ENCODE results near the gene PPP1CB. TPM values are rescaled to one million over a fixed set of nuclear protein-coding genes. Genes with fewer than 3 reads are reported as not detected.

Gene PPP1CB
- total and polyA plus RNA-seq, 10 of the 15 experiments (the other 5 are each of a cell fraction or from before 2014, with no cell fraction given): 37.5 to 176 (median 84.9) TPM

GRCh38 chr2:28751252-28751955 lies at the start of gene PPP1CB (continued):
- TF ChIP-seq NRF1 (conservative IDR thresholded peaks at IDR 0.05; ENCODE audit: low read depth, low read length) (peak; percentile 93), PKNOX1 (IDR thresholded peaks at IDR 0.05) (peak; percentile 27; the same call in 1 of the 2 replicates), ATF7 (IDR thresholded peaks at IDR 0.05; ENCODE audit: low read depth) (no peak), RBBP5 (conservative IDR thresholded peaks at IDR 0.05) (no peak), HDAC6 (IDR thresholded peaks at IDR 0.05; ENCODE audit: unreplicated experiment) (peak; percentile 54), ZNF274 (IDR thresholded peaks at IDR 0.05; ENCODE audit: insufficient read depth, insufficient read length) (no peak), EP300 (IDR thresholded peaks at IDR 0.05; ENCODE audit: borderline replicate concordance in 1 of 2, control insufficient read depth in 1 of 2, low read depth in 2 of 2, low read length in 2 of 2) (peak in 1 of 2 experiments; percentile 21; a peak in 1 of 4 replicates), POLR2A (IDR thresholded peaks at IDR 0.05; ENCODE audit: low read depth, low read length) (peak; percentile 85), ZNF687 (IDR thresholded peaks at IDR 0.05) (peak; percentile 80; the same call in 1 of the 2 replicates), SPI1 (IDR thresholded peaks at IDR 0.05; ENCODE audit: borderline replicate concordance, insufficient read depth, low read depth, low read length) (peak; percentile 80), RELA (IDR thresholded peaks at IDR 0.05; ENCODE audit: borderline replicate concordance, partially characterized antibody) (peak; percentile 75), STAT3 (IDR thresholded peaks at IDR 0.05; ENCODE audit: low read depth, low read length) (no peak), BHLHE40 (IDR thresholded peaks at IDR 0.05; ENCODE audit: borderline replicate concordance in 1 of 2, low read depth in 2 of 2, low read length in 1 of 2) (peak in 1 of 2 experiments; percentile 83; a peak in 2 of 4 replicates), PBX3 (IDR thresholded peaks at IDR 0.05; ENCODE audit: insufficient replicate concordance, low read depth, low read length) (no peak), ASH2L (IDR thresholded peaks at IDR 0.05; ENCODE audit: borderline replicate concordance, low read depth) (no peak), CHD2 (IDR thresholded peaks at IDR 0.05; ENCODE audit: borderline replicate concordance, low read depth, low read length) (peak; percentile 77), POLR2AphosphoS5 (IDR thresholded peaks at IDR 0.05; ENCODE audit: low read length) (peak; percentile 91), JUND (IDR thresholded peaks at IDR 0.05; ENCODE audit: low read depth, low read length) (0 out of 2 replicates have a peak, but pooled peaks have one; percentile 15), NFXL1 (IDR thresholded peaks at IDR 0.05; ENCODE audit: borderline replicate concordance) (no peak), NBN (IDR thresholded peaks at IDR 0.05) (peak; percentile 61), SMC3 (IDR thresholded peaks at IDR 0.05; ENCODE audit: borderline replicate concordance, low read length) (0 out of 2 replicates have a peak, but pooled peaks have one; percentile 4), E2F4 (IDR thresholded peaks at IDR 0.05; ENCODE audit: low read depth, low read length) (0 out of 2 replicates have a peak, but pooled peaks have one; percentile 39), CBX3 (IDR thresholded peaks at IDR 0.05; ENCODE audit: borderline replicate concordance, low read depth) (no peak)

All from GM12878 (cell line).